GM23338 (cell line): ENCODE data around the gene CCDC186. TPM values are rescaled to one million over a fixed set of nuclear protein-coding genes. Genes with fewer than 3 reads are reported as not detected.

Experiments
- ATAC-seq: fragments of 200-7000 bp; cut with Tn5 transposase; 3 replicates; pipeline ENCODE4 v1.9.1; 2020
- DNase-seq: peaks from one replicate; pipeline ENCODE4 v3.0.0-alpha.2; 2015; ENCODE audit warnings: low spot score
- H2AFZ ChIP-seq: fragments of 200-600 bp; sonication (generic); 2 replicates; pipeline ENCODE4 v1.8.0; 2016; ENCODE audit warnings: antibody characterized with exemption, mild to moderate bottlenecking, moderate library complexity
- H3F3A ChIP-seq: fragments of 200-600 bp; sonication (generic); replicated peaks from 2 replicates; pipeline ENCODE4 v1.8.0; 2017; ENCODE audit warnings: antibody characterized with exemption, mixed run types, low read depth
- H3K27ac ChIP-seq: fragments of 200-600 bp; sonication (generic); 2 replicates; pipeline ENCODE4 v1.6.1; 2016; ENCODE audit warnings: low read depth
- H3K27me3 ChIP-seq: fragments of 200-600 bp; sonication (generic); 2 replicates; pipeline ENCODE4 v1.8.0; 2016; ENCODE audit warnings: mild to moderate bottlenecking, mixed run types, moderate library complexity; ENCODE audit not compliant: insufficient read depth
- H3K36me3 ChIP-seq: fragments of 200-600 bp; sonication (generic); 2 replicates; pipeline ENCODE4 v1.8.0; 2016; ENCODE audit warnings: mild to moderate bottlenecking; ENCODE audit not compliant: insufficient read depth
- H3K4me1 ChIP-seq: fragments of 200-600 bp; sonication (generic); 2 replicates; pipeline ENCODE4 v1.8.0; 2016; ENCODE audit warnings: mild to moderate bottlenecking, moderate library complexity; ENCODE audit not compliant: insufficient read depth
- H3K4me2 ChIP-seq: fragments of 200-600 bp; sonication (generic); 2 replicates; pipeline ENCODE4 v1.7.1; 2017; ENCODE audit warnings: mixed run types
- H3K4me3 ChIP-seq: fragments of 200-600 bp; sonication (generic); 2 replicates; pipeline ENCODE4 v1.6.1; 2016; ENCODE audit warnings: mixed run types
- H3K79me2 ChIP-seq: fragments of 200-600 bp; sonication (generic); replicated peaks from 2 replicates; pipeline ENCODE4 v1.8.0; 2017; ENCODE audit warnings: mild to moderate bottlenecking; ENCODE audit not compliant: insufficient read depth
- H3K9me2 ChIP-seq: fragments of 200-600 bp; sonication (generic); 2 replicates; pipeline ENCODE4 v1.8.0; 2017; ENCODE audit not compliant: insufficient read depth
- H4K20me1 ChIP-seq: fragments of 200-600 bp; sonication (generic); replicated peaks from 2 replicates; pipeline ENCODE4 v1.8.0; 2017; ENCODE audit warnings: mild to moderate bottlenecking; ENCODE audit not compliant: insufficient read depth
- H3K27ac Mint-ChIP-seq: 2 replicates; pipeline ENCODE4 v1.8.0; 2020; ENCODE audit warnings: inconsistent platforms, mild to moderate bottlenecking, moderate library complexity, mixed read lengths
- H3K27me3 Mint-ChIP-seq: 3 replicates; pipeline ENCODE4 v1.8.0; 2022; ENCODE audit warnings: low read depth, mild to moderate bottlenecking, moderate library complexity, mixed read lengths, inconsistent platforms; ENCODE audit not compliant: insufficient read depth, poor library complexity
- H3K36me3 Mint-ChIP-seq: 3 replicates; pipeline ENCODE4 v1.8.0; 2021; ENCODE audit warnings: low read depth, mild to moderate bottlenecking, inconsistent platforms, moderate library complexity, mixed read lengths
- H3K4me1 Mint-ChIP-seq: 3 replicates; pipeline ENCODE4 v1.8.0; 2020; ENCODE audit warnings: mild to moderate bottlenecking, inconsistent platforms, mixed read lengths
- H3K4me3 Mint-ChIP-seq: 3 replicates; pipeline ENCODE4 v1.8.0; 2021; ENCODE audit warnings: moderate library complexity, mild to moderate bottlenecking, inconsistent platforms, mixed read lengths
- H3K9me3 Mint-ChIP-seq: 3 replicates; pipeline ENCODE4 v1.8.0; 2020; ENCODE audit warnings: moderate library complexity, mild to moderate bottlenecking, inconsistent platforms, mixed read lengths
- CREB1 ChIP-seq: fragments of 250-450 bp; sonication (Bioruptor Pico); IDR thresholded peaks from 2 replicates; pipeline ENCODE4 v1.5.0; 2020; ENCODE audit warnings: low read depth, mild to moderate bottlenecking, moderate library complexity
- CTCF ChIP-seq, 2 experiments: fragments of 200-600 bp in 1 of 2; sonication (generic) in 1 of 2; conservative IDR thresholded peaks; 2 replicates each; pipeline versions ENCODE4 v1.5.1 to v1.6.1; 2016 to 2017; ENCODE audit warnings: antibody characterized with exemption in 2 of 2, low read depth in 2 of 2, mild to moderate bottlenecking in 2 of 2, moderate library complexity in 1 of 2
- ETS1 ChIP-seq: IDR thresholded peaks from 2 replicates; pipeline ENCODE4 v1.6.1; 2016; ENCODE audit warnings: antibody characterized with exemption
- EZH2 ChIP-seq: fragments of 200-600 bp; sonication (generic); IDR thresholded peaks from one replicate; pipeline ENCODE4 v1.8.0; 2017; ENCODE audit warnings: antibody characterized with exemption, mild to moderate bottlenecking, low read depth; ENCODE audit not compliant: unreplicated experiment
- EZH2phosphoT487 ChIP-seq: fragments of 200-600 bp; sonication (generic); IDR thresholded peaks from one replicate; pipeline ENCODE4 v1.8.1; 2018; ENCODE audit warnings: antibody characterized with exemption; ENCODE audit not compliant: unreplicated experiment
- JUNB ChIP-seq: IDR thresholded peaks from one replicate; pipeline ENCODE4 v1.6.1; 2016; ENCODE audit warnings: antibody characterized with exemption; ENCODE audit not compliant: unreplicated experiment
- NANOG ChIP-seq: IDR thresholded peaks from 2 replicates; pipeline ENCODE4 v1.6.1; 2016; ENCODE audit warnings: antibody characterized with exemption, borderline replicate concordance
- POLR2AphosphoS5 ChIP-seq: IDR thresholded peaks from 2 replicates; pipeline ENCODE4 v1.6.1; 2016; ENCODE audit warnings: antibody characterized with exemption, low read depth
- REST ChIP-seq: IDR thresholded peaks from one replicate; pipeline ENCODE4 v1.6.1; 2018; ENCODE audit warnings: antibody characterized with exemption; ENCODE audit not compliant: unreplicated experiment
- STAT1 ChIP-seq: IDR thresholded peaks from one replicate; pipeline ENCODE4 v1.6.1; 2016; ENCODE audit warnings: antibody characterized with exemption; ENCODE audit not compliant: unreplicated experiment
- ZNF114 ChIP-seq: fragments of 250-450 bp; sonication (Bioruptor Pico); IDR thresholded peaks from 2 replicates; pipeline ENCODE4 v1.5.0; 2020; ENCODE audit warnings: mild to moderate bottlenecking, moderate library complexity
- ZNF331 ChIP-seq: fragments of 250-450 bp; sonication (Bioruptor Pico); IDR thresholded peaks from 2 replicates; pipeline ENCODE4 v1.5.0; 2020; ENCODE audit warnings: low read depth, mild to moderate bottlenecking, moderate library complexity
- polyA plus RNA-seq: library from polyadenylated mRNA; unstranded; fragments of >200 nt; fragmentation: Nextera tagmentation; extraction: Ambion mirVana; gene quantifications from 2 replicates; pipeline ENCODE4 v1.2.1, GENCODE V29; 2016
- total RNA-seq: library from RNA; depleted of rRNA; stranded (reverse); fragments of >200 nt; shearing (Covaris generic); gene quantifications from 2 replicates; pipeline ENCODE4 v1.2.3, GENCODE V29; 2014
- TF ChIP-seq, protein P1 (sequence below): fragments of 250-450 bp; sonication (Bioruptor Pico); IDR thresholded peaks from 2 replicates; pipeline ENCODE4 v1.5.0; 2020; ENCODE audit warnings: mild to moderate bottlenecking, moderate library complexity

Gene CCDC186
- total and polyA plus RNA-seq, 2 experiments from 2014 or later: 24.2 to 50.7 TPM

GRCh38 chr10:114221235-114221634 is 47.2 kb upstream of the CCDC186 start:
- no peak overlapping the region for H3K4me3 ChIP-seq
- no peaks in the 10 kb centered on the region for H3K36me3 Mint-ChIP-seq
- H3K9me2 ChIP-seq: peaks cover 5% of the 10 kb centered on the region; the same call in 1 of the 2 replicates
- H3K4me3 Mint-ChIP-seq: no peak overlapping the region
- no peak for DNase-seq
- no peaks in the 10 kb centered on the region; the same call in 2 of the 3 replicates for H3K9me3 Mint-ChIP-seq
- H2AFZ ChIP-seq: no peak overlapping the region
- H4K20me1 ChIP-seq: no peaks in the 10 kb centered on the region
- H3K27ac Mint-ChIP-seq: no peak overlapping the region
- H3K79me2 ChIP-seq: no peaks in the 10 kb centered on the region
- no peak for TF ChIP-seq ETS1
- no peak for TF ChIP-seq EZH2phosphoT487
- TF ChIP-seq ZNF114 (CRISPR knock-in tag): no peak
- TF ChIP-seq NANOG: no peak
- no peak for TF ChIP-seq CTCF (conservative IDR thresholded peaks at IDR 0.05; ENCODE audit: low read depth in 2 of 2)
- TF ChIP-seq REST: no peak
- TF ChIP-seq STAT1: no peak
- TF ChIP-seq, protein P1, sequence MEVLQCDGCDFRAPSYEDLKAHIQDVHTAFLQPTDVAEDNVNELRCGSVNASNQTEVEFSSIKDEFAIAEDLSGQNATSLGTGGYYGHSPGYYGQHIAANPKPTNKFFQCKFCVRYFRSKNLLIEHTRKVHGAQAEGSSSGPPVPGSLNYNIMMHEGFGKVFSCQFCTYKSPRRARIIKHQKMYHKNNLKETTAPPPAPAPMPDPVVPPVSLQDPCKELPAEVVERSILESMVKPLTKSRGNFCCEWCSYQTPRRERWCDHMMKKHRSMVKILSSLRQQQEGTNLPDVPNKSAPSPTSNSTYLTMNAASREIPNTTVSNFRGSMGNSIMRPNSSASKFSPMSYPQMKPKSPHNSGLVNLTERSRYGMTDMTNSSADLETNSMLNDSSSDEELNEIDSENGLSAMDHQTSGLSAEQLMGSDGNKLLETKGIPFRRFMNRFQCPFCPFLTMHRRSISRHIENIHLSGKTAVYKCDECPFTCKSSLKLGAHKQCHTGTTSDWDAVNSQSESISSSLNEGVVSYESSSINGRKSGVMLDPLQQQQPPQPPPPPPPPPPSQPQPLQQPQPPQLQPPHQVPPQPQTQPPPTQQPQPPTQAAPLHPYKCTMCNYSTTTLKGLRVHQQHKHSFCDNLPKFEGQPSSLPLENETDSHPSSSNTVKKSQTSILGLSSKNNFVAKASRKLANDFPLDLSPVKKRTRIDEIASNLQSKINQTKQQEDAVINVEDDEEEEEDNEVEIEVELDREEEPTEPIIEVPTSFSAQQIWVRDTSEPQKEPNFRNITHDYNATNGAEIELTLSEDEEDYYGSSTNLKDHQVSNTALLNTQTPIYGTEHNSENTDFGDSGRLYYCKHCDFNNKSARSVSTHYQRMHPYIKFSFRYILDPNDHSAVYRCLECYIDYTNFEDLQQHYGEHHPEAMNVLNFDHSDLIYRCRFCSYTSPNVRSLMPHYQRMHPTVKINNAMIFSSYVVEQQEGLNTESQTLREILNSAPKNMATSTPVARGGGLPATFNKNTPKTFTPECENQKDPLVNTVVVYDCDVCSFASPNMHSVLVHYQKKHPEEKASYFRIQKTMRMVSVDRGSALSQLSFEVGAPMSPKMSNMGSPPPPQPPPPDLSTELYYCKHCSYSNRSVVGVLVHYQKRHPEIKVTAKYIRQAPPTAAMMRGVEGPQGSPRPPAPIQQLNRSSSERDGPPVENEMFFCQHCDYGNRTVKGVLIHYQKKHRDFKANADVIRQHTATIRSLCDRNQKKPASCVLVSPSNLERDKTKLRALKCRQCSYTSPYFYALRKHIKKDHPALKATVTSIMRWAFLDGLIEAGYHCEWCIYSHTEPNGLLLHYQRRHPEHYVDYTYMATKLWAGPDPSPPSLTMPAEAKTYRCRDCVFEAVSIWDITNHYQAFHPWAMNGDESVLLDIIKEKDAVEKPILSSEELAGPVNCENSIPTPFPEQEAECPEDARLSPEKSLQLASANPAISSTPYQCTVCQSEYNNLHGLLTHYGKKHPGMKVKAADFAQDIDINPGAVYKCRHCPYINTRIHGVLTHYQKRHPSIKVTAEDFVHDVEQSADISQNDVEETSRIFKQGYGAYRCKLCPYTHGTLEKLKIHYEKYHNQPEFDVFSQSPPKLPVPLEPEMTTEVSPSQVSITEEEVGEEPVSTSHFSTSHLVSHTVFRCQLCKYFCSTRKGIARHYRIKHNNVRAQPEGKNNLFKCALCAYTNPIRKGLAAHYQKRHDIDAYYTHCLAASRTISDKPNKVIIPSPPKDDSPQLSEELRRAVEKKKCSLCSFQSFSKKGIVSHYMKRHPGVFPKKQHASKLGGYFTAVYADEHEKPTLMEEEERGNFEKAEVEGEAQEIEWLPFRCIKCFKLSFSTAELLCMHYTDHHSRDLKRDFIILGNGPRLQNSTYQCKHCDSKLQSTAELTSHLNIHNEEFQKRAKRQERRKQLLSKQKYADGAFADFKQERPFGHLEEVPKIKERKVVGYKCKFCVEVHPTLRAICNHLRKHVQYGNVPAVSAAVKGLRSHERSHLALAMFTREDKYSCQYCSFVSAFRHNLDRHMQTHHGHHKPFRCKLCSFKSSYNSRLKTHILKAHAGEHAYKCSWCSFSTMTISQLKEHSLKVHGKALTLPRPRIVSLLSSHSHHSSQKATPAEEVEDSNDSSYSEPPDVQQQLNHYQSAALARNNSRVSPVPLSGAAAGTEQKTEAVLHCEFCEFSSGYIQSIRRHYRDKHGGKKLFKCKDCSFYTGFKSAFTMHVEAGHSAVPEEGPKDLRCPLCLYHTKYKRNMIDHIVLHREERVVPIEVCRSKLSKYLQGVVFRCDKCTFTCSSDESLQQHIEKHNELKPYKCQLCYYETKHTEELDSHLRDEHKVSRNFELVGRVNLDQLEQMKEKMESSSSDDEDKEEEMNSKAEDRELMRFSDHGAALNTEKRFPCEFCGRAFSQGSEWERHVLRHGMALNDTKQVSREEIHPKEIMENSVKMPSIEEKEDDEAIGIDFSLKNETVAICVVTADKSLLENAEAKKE (CRISPR knock-in tag): no peak
- no peak for TF ChIP-seq JUNB
- TF ChIP-seq CREB1 (CRISPR knock-in tag): no peak
- TF ChIP-seq ZNF331 (CRISPR knock-in tag): no peak
- no peak for TF ChIP-seq POLR2AphosphoS5
- TF ChIP-seq EZH2: no peak
- H3K27ac ChIP-seq: no peak overlapping the region
- no peaks in the 10 kb centered on the region for H3K27me3 ChIP-seq
- no peaks in the 10 kb centered on the region for H3F3A ChIP-seq
- H3K4me1 Mint-ChIP-seq: no peaks in the 10 kb centered on the region
- H3K27me3 Mint-ChIP-seq: no peaks in the 10 kb centered on the region
- no peak overlapping the region for H3K4me2 ChIP-seq
- H3K36me3 ChIP-seq: no peaks in the 10 kb centered on the region
- ATAC-seq: no peak
- no peaks in the 10 kb centered on the region for H3K4me1 ChIP-seq
